HG03175 (cell line): ENCODE measurements around the gene MUSTN1.

Experiments used
- ATAC-seq: cut with Tn5 transposase; IDR thresholded peaks from one replicate; pipeline ENCODE4 v1.9.1; 2021; ENCODE audit warnings: mild to moderate bottlenecking, moderate library complexity; ENCODE audit not compliant: unreplicated experiment

MUSTN1 gene

GRCh38 chr3:52809662-52810377 lies 25.0 kb downstream of the MUSTN1 start:
- ATAC-seq: no peak

GRCh38 chr3:52809149-52809548 lies 25.7 kb downstream of the MUSTN1 start:
- no peak for ATAC-seq

GRCh38 chr3:52805270-52806039 lies 29.4 kb downstream of the MUSTN1 start:
- no peak for ATAC-seq

- no peak for ATAC-seq
Observed at GRCh38 chr3:52801839-52802238, 33.0 kb downstream of the MUSTN1 start.

- ATAC-seq: no peak
Observed at GRCh38 chr3:52800079-52800478, 34.7 kb downstream of the MUSTN1 start.

GRCh38 chr3:52798978-52799476 lies 35.8 kb downstream of the MUSTN1 start:
- ATAC-seq: no peak

- ATAC-seq: no peak
Observed at GRCh38 chr3:52798376-52798977, 36.3 kb downstream of the MUSTN1 start.

GRCh38 chr3:52796411-52796810 lies 38.4 kb downstream of the MUSTN1 start:
- no peak for ATAC-seq

GRCh38 chr3:52795298-52795900 lies 39.4 kb downstream of the MUSTN1 start:
- no peak for ATAC-seq

GRCh38 chr3:52794612-52795099 lies 40.2 kb downstream of the MUSTN1 start, which contains the start of gene ITIH3:
Gene ITIH3, plus strand, starts transcription at chr3:52794796. Its CDS starts 8 bp downstream, at chr3:52794804.
- ATAC-seq: no peak

GRCh38 chr3:52793702-52794611 lies 40.9 kb downstream of the MUSTN1 start:
- no peak for ATAC-seq

GRCh38 chr3:52792961-52793695 lies 41.7 kb downstream of the MUSTN1 start:
- ATAC-seq: no peak

- no peak for ATAC-seq
Observed at GRCh38 chr3:52792413-52792812, 42.4 kb downstream of the MUSTN1 start.

GRCh38 chr3:52791928-52792327 lies 42.9 kb downstream of the MUSTN1 start:
- ATAC-seq: no peak

- no peak for ATAC-seq
Observed at GRCh38 chr3:52791366-52791765, 43.5 kb downstream of the MUSTN1 start.

GRCh38 chr3:52790741-52791140 lies 44.1 kb downstream of the MUSTN1 start:
- no peak for ATAC-seq

GRCh38 chr3:52790337-52790736 lies 44.5 kb downstream of the MUSTN1 start:
- ATAC-seq: no peak

- no peak for ATAC-seq
Observed at GRCh38 chr3:52789746-52790040, 45.1 kb downstream of the MUSTN1 start.

GRCh38 chr3:52788890-52789745 lies 45.7 kb downstream of the MUSTN1 start:
- ATAC-seq: no peak
